Spleen (tissue), 11 donors: Measurements from ENCODE around the gene MEGF6. TPM values are rescaled to one million over a fixed set of nuclear protein-coding genes. Genes with fewer than 3 reads are reported as not detected.

Experiments used
- DNase-seq: peaks from one replicate; pipeline ENCODE4 v3.0.0-alpha.2; 2020
- H3K27ac ChIP-seq, 8 donors: fragments of 200-600 bp; sonication (generic) in 7 of 8; 1 replicate in 4 of 8; 2 replicates in 4 of 8; pipeline versions ENCODE4 v1.5.0 to v1.8.0; 2016 to 2021; ENCODE audit warnings: inconsistent platforms in 4 of 8, mild to moderate bottlenecking in 4 of 8, moderate library complexity in 1 of 8
- H3K27me3 ChIP-seq, 7 donors: fragments of 200-600 bp; sonication (generic) in 6 of 7; replicated peaks in 1 of 7; 1 replicate in 4 of 7; 2 replicates in 3 of 7; pipeline versions ENCODE4 v1.5.0 to v1.8.0; 2016 to 2021; ENCODE audit warnings: inconsistent platforms in 3 of 7, mild to moderate bottlenecking in 1 of 7
- H3K36me3 ChIP-seq, 6 donors: fragments of 200-600 bp; sonication (generic) in 5 of 6; 1 replicate in 4 of 6; 2 replicates in 2 of 6; pipeline versions ENCODE4 v1.5.0 to v1.8.0; 2016 to 2021; ENCODE audit warnings: inconsistent platforms in 2 of 6
- H3K4me1 ChIP-seq, 6 donors: fragments of 200-600 bp; sonication (generic) in 5 of 6; 1 replicate in 3 of 6; 2 replicates in 3 of 6; pipeline versions ENCODE4 v1.5.0 to v1.8.0; 2016 to 2021; ENCODE audit warnings: inconsistent platforms in 3 of 6
- H3K4me3 ChIP-seq, 8 donors: fragments of 200-600 bp; sonication (generic) in 7 of 8; 1 replicate in 4 of 8; 2 replicates in 4 of 8; pipeline versions ENCODE4 v1.5.0 to v1.8.0; 2016 to 2021; ENCODE audit warnings: inconsistent platforms in 4 of 8, mild to moderate bottlenecking in 4 of 8, moderate library complexity in 2 of 8
- H3K9me3 ChIP-seq, 8 donors: fragments of 200-600 bp; sonication (generic) in 7 of 8; 1 replicate in 4 of 8; 2 replicates in 4 of 8; pipeline versions ENCODE4 v1.5.0 to v1.8.0; 2016 to 2021; ENCODE audit warnings: inconsistent platforms in 4 of 8
- POLR2A ChIP-seq, 3 donors: fragments of 450-650 bp; IDR thresholded peaks; one replicate each; pipeline ENCODE4 v1.5.1; 2017; ENCODE audit warnings: antibody characterized with exemption in 3 of 3, mild to moderate bottlenecking in 1 of 3
- POLR2AphosphoS5 ChIP-seq, 3 donors: sonication (generic); formaldehyde crosslinking; IDR thresholded peaks; one replicate each; pipeline ENCODE4 v1.5.1; 2017; ENCODE audit warnings: antibody characterized with exemption in 3 of 3
- WGBS, 5 donors: extraction: QIAGEN DNeasy Blood & Tissue Kit in 3 of 5; methylation state at CpG; one replicate each; pipeline versions ENCODE4 v1.1.5 to v1.1.7; 2013 to 2018; 5-methylcytosine and 5-hydroxymethylcytosine counted together
- intact Hi-C: fragments of 100-400 bp; cut with DNase I; formaldehyde crosslinking; loops from one replicate; pipeline ENCODE4 v1.15.0; 2023; ENCODE audit warnings: low total_unique reads
- polyA plus RNA-seq, 3 donors: library from polyadenylated mRNA; stranded (reverse); fragments of 200-250 nt; gene quantifications; one replicate each; pipeline ENCODE4 v1.2.1, GENCODE V29; 2013
- total RNA-seq, 7 donors: library from RNA; depleted of rRNA in 3 of 7; stranded (reverse); fragments of >200 nt in 3 of 7; fragmentation: NEBNext Ultra II Directional in 4 of 7; extraction: Animal tissue kit (Norgen Biotek cat#: 25700) in 4 of 7; gene quantifications; one replicate each; pipeline versions ENCODE4 v1.1.0 to v1.2.1, GENCODE V29; 2016 to 2021
- TF ChIP-seq, protein P1 (sequence below), 11 experiments: fragments of 200-600 bp in 7 of 11; fragments of 450-650 bp in 4 of 11; sonication (generic) in 4 of 11; IDR thresholded peaks in 8 of 11; conservative IDR thresholded peaks in 3 of 11; 1 replicate in 7 of 11; 2 replicates in 4 of 11; pipeline versions ENCODE4 v1.4.0 to v1.8.0; 2016 to 2021; ENCODE audit warnings: antibody characterized with exemption in 11 of 11, inconsistent platforms in 4 of 11, mild to moderate bottlenecking in 1 of 11
- donor health status: healthy with polysubstance abuse.
- donor health status: DM: no; HTN: no; CAD: no; lungs with moderate emphysema.
- donor health status: DM: no; HTN: no; CAD: no.
- donor health status: Bipolar disorder and iron deficiency.
- donor health status: healthy.
- donor health status: DM: no; HTN: no; CAD: no.
- donor health status: DM: yes; HTN: yes; CAD: no.

MEGF6 gene
- total and polyA plus RNA-seq, 10 donors, result 8.7 to 39.5 (median 20.3) TPM

DNA sequence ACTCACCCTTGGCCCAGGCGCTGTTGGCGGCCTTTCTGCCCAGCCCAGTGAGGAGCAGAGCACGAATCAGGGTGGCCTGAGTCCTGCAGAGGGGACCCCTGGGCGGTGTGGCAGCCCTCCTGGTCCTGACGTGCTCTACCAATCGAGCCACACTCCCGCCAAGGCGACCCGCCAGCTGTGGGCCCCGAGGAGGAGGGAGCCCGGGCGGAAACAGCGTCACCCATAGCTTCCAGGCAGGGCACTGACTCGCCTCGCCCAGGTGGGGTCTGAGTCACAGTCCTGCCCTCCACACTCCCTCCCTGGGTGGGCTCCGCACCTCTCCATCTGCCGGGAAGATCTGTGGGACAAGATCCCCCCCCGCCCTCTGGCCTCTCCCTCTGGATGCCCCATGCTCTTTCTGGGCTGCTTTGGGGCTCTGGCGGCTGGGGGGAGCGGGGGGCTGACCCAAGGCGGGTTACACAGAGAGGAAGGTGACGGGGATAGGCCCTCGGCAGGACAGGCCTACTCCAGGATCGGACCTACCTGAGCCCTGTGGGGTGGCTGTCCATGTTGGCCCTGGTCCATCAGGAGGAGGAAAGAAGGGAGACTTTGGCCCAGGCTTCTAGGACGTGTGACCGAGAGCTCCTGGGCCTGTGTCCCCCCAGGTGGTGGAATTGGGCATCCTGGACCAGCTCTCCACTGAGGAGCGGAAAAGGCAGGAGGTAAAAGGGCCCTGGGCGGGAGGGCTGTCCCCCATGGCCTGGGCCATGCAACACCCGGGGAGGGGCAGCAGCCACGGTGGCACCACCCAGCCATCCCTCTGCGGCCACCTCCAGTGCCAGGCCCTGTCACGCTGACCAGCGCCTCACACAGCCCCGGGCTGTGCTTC lies 142.8 kb downstream of the MEGF6 start:
- no peak overlapping the region for H3K27ac ChIP-seq
- H3K9me3 ChIP-seq, result no peaks in the 10 kb centered on the region
- H3K4me1 ChIP-seq, result peaks cover 0 to 26% (median 8%) of the 10 kb centered on the region in 6 donors
- intact Hi-C loops, result no loop called here
- no peak for TF ChIP-seq POLR2A (IDR thresholded peaks at IDR 0.05)
- TF ChIP-seq, protein P1, sequence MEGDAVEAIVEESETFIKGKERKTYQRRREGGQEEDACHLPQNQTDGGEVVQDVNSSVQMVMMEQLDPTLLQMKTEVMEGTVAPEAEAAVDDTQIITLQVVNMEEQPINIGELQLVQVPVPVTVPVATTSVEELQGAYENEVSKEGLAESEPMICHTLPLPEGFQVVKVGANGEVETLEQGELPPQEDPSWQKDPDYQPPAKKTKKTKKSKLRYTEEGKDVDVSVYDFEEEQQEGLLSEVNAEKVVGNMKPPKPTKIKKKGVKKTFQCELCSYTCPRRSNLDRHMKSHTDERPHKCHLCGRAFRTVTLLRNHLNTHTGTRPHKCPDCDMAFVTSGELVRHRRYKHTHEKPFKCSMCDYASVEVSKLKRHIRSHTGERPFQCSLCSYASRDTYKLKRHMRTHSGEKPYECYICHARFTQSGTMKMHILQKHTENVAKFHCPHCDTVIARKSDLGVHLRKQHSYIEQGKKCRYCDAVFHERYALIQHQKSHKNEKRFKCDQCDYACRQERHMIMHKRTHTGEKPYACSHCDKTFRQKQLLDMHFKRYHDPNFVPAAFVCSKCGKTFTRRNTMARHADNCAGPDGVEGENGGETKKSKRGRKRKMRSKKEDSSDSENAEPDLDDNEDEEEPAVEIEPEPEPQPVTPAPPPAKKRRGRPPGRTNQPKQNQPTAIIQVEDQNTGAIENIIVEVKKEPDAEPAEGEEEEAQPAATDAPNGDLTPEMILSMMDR (IDR thresholded peaks at IDR 0.05 in 8 of 11, conservative IDR thresholded peaks at IDR 0.05 in 3 of 11), result no peak
- no peak for TF ChIP-seq POLR2AphosphoS5 (IDR thresholded peaks at IDR 0.05)
- no peak overlapping the region for H3K4me3 ChIP-seq
- H3K27me3 ChIP-seq, result peaks cover 0 to 24% (median 0%) of the 10 kb centered on the region in 7 donors
- DNase-seq, result peak; percentile 69
- 78 to 86% (median 82%) methylated on average over 22 to 34 of the region's 34 CpGs for WGBS, 5 donors
- no peaks in the 10 kb centered on the region for H3K36me3 ChIP-seq

DNA sequence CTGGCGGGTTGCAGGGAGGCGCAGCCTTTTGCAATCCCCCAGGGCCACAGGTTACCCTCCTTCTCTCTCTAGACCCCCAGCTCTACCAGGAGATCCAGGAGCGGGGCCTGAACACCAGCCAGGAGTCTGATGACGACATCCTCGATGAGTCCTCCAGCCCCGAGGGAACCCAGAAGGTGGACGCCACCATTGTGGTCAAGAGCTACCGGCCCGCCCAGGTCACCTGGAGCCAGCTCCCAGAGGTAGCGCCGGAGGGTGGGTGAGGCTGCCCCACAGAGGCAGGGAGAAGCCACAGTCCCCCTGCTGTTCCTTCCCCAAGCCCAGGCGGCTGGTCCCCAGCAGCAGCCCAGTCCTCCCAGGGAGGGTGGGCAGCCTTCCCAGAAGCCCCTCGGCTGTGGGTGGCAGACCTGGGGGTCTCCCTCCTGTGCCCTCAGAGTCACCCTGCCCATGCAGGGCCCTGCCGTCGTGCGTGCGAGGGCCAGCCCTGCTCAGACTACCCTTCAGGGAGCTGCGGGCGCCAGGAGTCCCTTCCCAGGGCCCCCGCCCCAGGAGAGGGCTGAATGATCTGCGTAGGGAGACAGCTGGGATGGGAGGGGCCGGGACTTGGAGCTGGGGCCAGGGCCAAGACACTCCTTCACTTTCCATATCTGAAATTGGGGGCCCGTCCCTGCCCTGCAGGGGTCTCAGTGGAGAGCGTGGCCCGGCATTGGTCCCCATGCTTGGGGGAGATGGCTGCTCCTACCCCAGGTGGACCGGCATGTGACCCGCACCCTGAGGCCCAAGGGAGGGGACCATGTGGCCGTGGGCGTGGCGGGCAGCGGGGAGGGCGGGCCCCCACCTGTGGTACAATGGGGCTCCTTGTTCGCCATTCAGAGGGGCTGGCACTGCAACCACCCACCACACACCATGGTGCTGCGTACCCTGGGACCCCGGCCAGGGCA lies 143.9 kb downstream of the MEGF6 start:
- peaks cover 0 to 17% (median 5%) of the 10 kb centered on the region in 6 donors for H3K4me1 ChIP-seq
- no peaks in the 10 kb centered on the region for H3K9me3 ChIP-seq
- no peak overlapping the region for H3K4me3 ChIP-seq
- 80 to 89% (median 86%) methylated on average over 13 to 35 of the region's 35 CpGs for WGBS, 5 donors
- peaks cover 0 to 22% (median 0%) of the 10 kb centered on the region in 7 donors for H3K27me3 ChIP-seq
- no peak overlapping the region for H3K27ac ChIP-seq
- DNase-seq, result peak; percentile 58
- intact Hi-C loops, result no loop called here
- TF ChIP-seq, protein P1 (IDR thresholded peaks at IDR 0.05 in 8 of 11, conservative IDR thresholded peaks at IDR 0.05 in 3 of 11), result no peak
- TF ChIP-seq POLR2AphosphoS5 (IDR thresholded peaks at IDR 0.05) (no peak), POLR2A (IDR thresholded peaks at IDR 0.05) (no peak)
- H3K36me3 ChIP-seq, result no peaks in the 10 kb centered on the region

DNA sequence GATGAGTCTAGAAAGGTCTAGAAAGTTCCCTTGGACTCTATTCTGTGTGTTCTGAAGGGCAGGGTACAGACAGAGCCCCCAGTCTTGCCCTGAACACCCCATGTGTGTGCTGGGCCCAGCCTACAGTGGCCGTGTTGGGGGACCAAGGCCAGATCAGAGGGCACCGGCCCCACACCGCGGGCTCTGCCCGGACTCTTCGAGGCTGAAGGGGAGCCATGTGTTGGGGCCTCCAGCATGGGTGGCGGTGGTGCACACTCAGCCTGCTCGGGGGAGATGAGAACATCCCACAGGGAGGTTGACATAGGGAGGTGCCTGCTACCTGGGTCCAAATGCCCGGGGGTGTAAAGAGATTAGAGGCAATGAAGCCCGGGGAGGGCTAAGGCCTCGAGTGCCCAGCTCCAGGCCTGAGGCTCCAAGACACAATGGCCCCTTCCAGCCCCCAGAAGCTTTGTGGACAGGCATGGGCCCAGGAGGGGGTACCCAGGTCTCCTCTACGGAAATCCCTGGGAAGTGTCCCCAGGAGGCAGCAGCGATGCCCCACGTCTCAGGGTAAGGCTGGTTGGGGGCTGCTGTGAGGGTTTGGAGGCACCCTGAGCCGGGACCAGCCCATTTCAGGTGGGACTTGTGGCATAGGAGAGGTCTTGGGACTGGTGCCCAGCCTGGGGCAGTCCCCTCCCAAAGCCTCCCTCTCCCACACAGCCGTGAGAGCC lies 144.8 kb downstream of the MEGF6 start:
- peaks cover 0 to 21% (median 0%) of the 10 kb centered on the region in 7 donors for H3K27me3 ChIP-seq
- H3K36me3 ChIP-seq, result no peaks in the 10 kb centered on the region
- intact Hi-C loops, result no loop called here
- H3K27ac ChIP-seq, result no peak overlapping the region
- H3K4me3 ChIP-seq, result no peak overlapping the region
- TF ChIP-seq POLR2AphosphoS5 (IDR thresholded peaks at IDR 0.05), result no peak
- no peak for TF ChIP-seq POLR2A (IDR thresholded peaks at IDR 0.05)
- TF ChIP-seq, protein P1 (IDR thresholded peaks at IDR 0.05 in 8 of 11, conservative IDR thresholded peaks at IDR 0.05 in 3 of 11), result no peak
- peak; percentile 62 for DNase-seq
- peaks cover 0 to 10% (median 1%) of the 10 kb centered on the region in 6 donors for H3K4me1 ChIP-seq
- H3K9me3 ChIP-seq, result no peaks in the 10 kb centered on the region
- WGBS, 5 donors, result 86 to 92% (median 89%) methylated on average over 13 to 16 of the region's 16 CpGs
